Right ventricle myocardium inferior (tissue), 1 donor: Measurements from ENCODE around the gene LRRN4. TPM values are rescaled to one million over a fixed set of nuclear protein-coding genes. Genes with fewer than 3 reads are reported as not detected.
"Not testable (repeated sequence)": the region's sequence is repeated elsewhere in the genome, so short reads cannot be mapped to it uniquely, and the experiment has no call there.

ENCODE experiments used
- ATAC-seq: fragments of 200-7000 bp; cut with Tn5 transposase; one replicate; pipeline ENCODE4 v1.9.1; 2020; ENCODE audit warnings: mild to moderate bottlenecking, moderate library complexity
- DNase-seq: peaks from one replicate; pipeline ENCODE4 v3.0.0; 2021; ENCODE audit errors: missing footprints
- intact Hi-C: fragments of 100-400 bp; cut with DNase I; formaldehyde crosslinking; loops from one replicate; pipeline ENCODE4 v1.11.0; 2022
- total RNA-seq: library from RNA; stranded (reverse); fragmentation: NEBNext Ultra II Directional; extraction: Animal tissue kit (Norgen Biotek cat#: 25700); gene quantifications from one replicate; pipeline ENCODE4 v1.2.1, GENCODE V29; 2021
- donor health status: DM: no; HTN: yes; CAD: no; lungs with severe emphysema.

LRRN4 gene
- total RNA-seq, 1 donor from 2014 or later, result 0.46 TPM

DNA sequence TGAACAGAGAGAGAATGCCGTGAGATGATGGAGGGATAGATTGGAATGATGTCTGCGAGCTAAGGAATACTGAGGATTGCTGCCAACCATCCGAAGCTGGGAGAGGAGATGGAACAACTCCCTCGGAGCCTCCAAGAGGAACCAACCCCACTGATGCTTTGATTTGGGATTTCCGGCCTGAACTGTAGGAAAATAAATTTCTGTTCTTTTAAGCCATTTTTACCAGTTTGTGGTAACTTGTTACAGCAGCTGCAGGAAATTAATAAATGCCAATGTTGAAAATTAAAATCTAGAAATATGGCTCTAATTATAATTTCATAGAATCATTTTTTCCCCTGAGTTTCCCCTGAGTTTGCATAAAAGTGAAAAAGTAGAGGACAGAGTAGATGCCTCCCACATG is 14.1 kb downstream of the LRRN4 start:
- intact Hi-C loops, result loop anchor here (2.0 kb wide), 1 partner anchor 35 kb away; no protein-coding TSS in a partner anchor
- ATAC-seq (no peak), DNase-seq (no peak)

DNA sequence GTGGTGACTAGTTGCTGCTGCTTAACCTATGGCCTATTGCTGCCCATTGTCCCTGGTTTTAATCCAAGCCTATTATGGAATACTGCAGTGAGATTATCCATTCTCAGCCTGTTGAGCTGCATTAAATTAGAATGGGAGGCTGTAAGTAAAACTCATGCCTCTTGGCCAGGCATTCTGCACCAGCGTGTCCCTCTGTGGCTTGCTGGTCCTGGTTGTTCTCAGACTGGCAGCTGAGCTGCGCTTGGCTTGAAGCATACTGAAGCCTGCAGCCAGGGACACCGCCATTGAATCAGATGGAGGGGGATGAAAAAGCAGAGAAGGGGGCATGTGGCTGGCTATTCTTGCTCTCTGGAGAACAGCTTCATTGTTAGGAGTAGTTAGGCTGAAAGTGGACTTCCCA is 15.6 kb downstream of the LRRN4 start:
- peak; percentile 68 for ATAC-seq
- intact Hi-C loops, result loop anchor here (2.0 kb wide), 1 partner anchor 37 kb away; no protein-coding TSS in a partner anchor
- DNase-seq, result peak; percentile 70

DNA sequence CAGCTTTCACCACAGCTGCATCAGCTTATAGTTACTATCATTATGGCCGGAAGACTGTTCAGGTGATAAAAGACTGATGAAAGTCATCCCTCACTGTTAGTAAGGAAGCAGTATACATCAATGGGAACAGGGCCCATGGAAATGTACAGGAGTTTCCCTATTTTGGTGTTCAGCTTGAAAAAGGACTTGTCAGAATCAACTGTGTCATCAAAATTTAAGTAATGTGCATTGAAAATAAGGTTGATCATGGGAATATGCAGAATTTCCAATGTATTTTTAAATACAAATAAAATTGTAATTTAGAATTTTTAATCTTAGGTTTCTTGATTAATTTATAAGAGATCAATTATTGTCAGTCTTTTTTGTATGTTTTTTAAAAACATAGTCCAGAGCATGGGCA is 16.8 kb downstream of the LRRN4 start:
- DNase-seq (no peak), ATAC-seq (no peak)
- intact Hi-C loops, result no loop called here

DNA sequence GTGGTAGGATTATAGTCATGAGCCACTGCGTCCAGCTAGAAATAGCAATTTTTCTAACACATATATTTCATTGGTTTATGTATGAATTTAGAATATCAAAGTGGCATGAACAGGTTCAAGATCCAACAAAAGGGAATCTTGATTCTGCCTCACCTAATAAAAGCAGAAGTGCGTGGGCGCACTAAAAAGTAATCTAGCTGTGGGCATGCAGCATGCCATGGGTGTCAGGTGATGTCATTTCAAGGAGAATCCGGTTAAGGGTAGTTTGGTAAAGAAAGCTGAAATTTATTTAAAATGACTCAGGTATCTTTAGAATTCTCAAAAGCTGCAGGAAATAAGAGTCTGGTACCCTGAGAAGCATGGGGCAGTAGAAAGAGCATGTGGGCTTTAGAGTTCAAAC is 17.6 kb downstream of the LRRN4 start:
- ATAC-seq (no peak), DNase-seq (no peak)
- intact Hi-C loops, result no loop called here

DNA sequence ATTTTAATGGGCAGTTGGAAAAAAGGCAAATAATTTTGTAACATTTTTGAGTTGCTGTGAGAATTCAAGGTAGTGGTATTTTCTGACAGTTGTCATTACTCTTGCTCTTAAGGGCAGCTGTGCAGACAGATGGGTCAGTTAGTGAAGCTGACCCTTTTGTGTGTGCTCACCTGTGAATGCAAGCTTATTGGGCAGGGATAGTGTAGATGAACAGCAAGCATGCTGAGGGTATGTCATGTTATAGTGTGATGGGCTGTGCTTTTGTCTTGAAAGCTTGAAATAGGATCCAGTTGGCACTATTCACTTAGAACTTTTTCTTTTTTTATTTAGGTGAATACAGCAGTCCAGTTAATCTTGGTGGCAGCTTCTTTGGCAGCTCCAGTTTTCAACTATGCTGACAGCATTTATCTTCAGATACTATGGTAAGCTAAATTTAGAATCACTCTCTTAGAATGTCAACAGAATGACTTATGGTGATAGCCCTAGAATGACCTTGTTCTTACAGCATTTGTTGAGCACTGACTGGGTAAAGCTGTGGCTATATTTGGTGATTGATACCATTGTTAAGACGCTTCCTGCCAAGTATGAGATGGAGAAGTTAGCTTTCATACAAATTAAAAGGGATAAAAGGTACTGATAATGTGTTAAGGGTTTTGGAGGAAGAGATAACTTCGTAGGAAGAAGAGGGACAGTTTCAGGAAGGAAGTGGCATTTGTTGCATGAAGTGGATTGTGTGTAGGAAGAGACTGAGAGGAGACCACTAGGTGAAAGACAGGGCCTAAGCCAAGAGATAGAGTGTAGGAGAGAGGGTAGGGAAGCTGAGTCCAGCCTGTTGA is 19.5 kb downstream of the LRRN4 start:
- intact Hi-C loops, result no loop called here
- DNase-seq (no peak), ATAC-seq (peak; percentile 86)

DNA sequence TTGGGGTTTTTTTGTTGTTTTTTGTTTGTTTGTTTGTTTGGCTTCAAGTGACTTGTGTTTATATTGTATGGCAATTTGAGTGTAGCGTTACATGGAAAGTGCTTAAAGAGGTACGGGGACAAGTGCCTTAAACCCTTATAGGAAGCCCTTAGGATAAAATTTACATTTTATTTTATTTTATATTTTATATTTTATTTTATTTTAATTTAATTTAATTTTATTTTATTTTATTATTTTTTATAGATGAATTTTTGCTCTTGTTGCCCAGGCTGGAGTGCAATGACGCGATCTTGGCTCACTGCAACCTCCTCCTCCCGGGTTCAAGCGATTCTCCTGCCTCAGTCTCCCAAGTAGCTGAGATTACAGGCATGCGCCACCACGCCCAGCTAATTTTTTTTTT is 21.0 kb downstream of the LRRN4 start:
- DNase-seq, intact Hi-C loops, ATAC-seq: not testable (repeated sequence)

DNA sequence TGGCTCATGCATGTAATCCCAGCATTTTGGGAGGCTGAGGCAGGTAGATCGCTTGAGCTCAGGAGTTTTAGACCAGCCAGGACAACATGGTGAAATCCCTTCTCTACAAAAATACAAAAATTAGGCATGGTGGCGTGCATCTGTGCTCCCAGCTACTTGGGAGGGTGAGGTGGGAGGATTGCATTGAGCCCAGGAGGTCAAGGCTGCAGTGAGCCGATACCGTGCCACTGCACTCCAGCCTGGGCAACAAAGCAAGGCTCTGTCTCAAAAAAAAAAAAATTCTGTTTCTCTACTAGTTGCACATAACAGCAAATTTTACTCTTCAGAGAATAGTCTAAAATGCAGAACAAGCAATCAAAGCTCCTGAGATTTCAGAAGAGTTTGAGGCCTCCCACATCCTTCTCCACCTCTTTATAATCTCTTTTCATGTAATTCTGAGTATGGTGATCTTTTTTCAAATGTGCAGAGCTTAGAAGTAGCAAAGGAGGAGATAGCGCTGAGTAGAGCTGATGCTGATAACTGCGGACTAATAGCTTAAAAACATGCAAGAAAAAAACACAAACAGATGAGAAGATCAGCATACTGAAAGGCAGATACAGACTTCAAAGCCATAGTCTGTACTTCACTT is 23.3 kb downstream of the LRRN4 start:
- intact Hi-C loops, result no loop called here
- ATAC-seq (no peak), DNase-seq (no peak)

DNA sequence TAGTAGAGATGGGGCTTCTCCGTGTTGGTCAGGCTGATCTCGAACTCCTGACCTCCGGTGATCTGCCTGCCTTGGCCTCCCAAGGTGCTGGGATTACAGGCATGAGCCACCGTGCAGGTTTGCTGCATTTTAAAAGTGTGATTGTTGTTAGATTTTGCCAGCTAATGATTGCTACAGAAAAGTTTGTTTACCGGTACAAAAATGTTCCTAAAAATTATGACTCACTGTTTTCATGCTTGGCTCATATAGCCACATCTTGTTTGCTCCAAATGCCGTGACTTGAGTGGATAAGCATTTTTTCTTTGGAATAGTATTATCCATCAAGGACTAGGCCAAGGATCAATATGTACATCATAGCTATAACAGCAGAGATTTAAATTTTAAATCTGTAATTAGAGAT is 24.3 kb downstream of the LRRN4 start:
- ATAC-seq (no peak), DNase-seq (no peak)
- intact Hi-C loops, result no loop called here

DNA sequence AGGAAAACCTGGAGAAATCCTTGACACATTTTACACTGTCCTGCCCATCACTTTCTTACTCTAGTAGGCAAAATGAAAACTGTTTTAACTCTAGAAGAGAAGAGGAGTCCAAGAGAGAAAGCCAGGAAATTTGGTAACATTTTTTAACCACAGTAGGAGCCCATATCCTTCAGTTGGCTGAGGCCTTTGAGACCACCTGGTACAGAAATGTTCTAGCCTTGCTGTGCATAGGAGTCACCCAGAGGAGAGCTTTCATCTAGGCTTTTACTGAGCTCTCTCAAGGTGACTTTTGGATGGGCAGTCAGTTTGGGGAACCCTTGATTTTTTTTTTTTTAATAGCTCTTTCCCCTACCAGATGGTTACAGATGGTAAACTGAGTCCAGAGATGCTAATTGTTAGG is 25.0 kb downstream of the LRRN4 start:
- ATAC-seq (no peak), DNase-seq (no peak)
- intact Hi-C loops, result no loop called here

DNA sequence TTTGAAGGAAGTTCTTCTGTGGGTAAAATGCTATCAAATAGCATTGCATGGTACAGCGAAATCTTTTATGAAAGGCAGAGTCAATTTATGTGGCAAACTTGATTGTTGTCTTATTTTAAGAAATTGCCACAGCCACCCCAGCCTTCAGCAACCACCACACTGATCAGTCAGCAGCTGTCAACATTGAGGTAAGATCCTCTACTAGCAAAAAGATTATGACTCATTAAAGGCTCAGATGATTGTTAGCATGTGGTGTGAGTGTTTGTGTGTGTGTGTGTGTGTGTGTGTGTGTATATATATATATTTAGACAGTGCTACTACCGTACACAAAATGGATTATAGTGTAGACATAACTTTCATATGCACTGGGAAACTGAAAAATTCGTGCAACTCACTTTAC is 27.8 kb downstream of the LRRN4 start:
- ATAC-seq (no peak), DNase-seq (no peak)
- intact Hi-C loops, result no loop called here

DNA sequence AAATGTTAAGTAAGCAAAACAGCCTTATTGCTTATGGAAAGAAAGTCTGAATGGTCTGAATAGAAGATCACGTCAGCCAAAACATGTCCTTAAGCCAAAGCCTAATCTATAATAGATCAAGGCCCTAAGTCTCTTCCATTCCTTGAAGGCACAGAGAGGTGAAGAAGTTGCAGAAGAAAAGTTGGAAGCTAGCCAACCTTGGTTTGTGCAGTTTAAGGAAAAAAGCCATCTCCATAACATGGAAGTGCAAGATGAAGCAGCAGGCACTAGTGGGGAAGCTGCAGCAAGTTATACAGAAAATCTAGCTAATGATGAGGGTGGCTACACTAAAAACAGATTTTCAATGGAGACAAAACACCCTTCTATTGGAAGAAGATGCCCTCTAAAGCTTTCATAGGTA is 29.1 kb downstream of the LRRN4 start:
- intact Hi-C loops, result no loop called here
- ATAC-seq, result no peak
- DNase-seq, result no peak

DNA sequence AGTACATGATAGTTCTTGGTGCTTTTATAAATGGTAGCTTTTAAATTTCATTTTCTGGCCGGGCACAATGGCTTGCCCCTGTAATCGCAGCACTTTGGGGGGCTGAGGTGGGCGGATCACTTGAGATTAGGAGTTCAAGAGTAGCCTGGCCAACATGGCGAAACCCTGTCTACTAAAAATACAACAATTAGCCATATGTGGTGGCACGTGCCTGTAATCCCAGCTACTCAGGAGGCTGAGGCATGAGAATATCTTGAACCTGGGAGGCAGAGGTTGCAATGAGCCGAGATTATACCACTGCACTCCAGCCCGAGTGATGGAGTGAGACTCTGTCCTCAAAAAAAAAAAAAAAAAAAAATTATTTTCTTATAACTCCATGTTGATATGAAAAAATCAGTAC is 36.0 kb downstream of the LRRN4 start:
- no peak for DNase-seq
- no peak for ATAC-seq
- intact Hi-C loops, result no loop called here

DNA sequence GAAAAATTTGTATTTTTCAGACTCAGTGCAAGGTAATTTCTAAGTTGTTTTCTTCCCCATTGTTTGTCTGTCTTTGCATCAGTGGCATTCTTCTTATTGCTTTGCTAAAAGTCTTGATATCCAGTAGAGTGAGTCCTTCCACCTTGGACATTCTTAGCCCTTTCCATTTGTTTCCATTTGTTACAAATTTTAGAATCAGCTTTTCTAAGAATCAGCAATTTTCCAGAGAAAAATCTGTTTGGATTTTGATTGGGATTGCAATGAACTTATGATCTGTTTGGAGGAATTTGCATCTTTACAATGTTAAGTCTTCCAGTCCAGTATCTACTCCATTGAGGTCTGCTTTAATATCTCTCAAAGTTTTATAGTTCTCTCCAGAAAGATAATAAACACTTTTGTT is 36.4 kb downstream of the LRRN4 start:
- intact Hi-C loops, result no loop called here
- no peak for DNase-seq
- ATAC-seq, result no peak

DNA sequence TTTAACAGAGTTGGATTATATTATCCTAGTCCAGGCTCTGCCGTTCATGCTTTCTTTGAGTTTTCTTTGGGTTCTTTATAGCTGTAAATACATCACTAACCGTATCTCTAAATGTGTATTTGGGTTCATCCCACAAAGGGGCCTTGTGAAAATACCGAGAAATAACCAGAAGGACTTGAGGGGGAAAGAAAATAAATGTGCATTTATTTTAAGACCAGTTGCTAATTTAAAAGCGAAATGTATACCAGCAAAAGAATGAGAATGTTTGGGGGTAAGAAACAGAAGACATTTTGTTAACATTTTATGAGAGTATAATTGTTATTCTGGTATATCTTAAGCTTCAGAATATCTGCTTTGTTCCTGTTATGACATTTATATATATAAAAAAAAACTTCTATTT is 38.9 kb downstream of the LRRN4 start:
- no peak for ATAC-seq
- intact Hi-C loops, result no loop called here
- no peak for DNase-seq

DNA sequence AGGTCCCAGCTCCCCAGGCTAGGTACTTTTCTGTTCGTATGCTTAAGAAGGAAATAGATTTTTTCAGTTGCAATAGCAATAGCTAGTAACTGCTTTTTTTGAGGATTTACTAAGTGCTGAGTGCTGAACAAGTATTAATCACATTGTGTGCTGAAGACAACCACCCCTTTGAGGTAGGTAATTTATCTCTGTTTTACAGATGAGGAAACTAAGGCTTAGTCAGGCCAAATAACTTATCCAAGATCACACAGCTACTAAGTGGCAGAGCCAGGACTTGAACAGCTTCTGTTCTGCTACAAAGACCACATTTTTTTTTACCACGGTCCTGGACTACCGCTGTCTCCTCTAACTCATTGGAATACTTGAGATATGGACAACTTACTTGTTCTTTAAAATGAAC is 39.8 kb downstream of the LRRN4 start:
- intact Hi-C loops, result no loop called here
- DNase-seq (no peak), ATAC-seq (no peak)

DNA sequence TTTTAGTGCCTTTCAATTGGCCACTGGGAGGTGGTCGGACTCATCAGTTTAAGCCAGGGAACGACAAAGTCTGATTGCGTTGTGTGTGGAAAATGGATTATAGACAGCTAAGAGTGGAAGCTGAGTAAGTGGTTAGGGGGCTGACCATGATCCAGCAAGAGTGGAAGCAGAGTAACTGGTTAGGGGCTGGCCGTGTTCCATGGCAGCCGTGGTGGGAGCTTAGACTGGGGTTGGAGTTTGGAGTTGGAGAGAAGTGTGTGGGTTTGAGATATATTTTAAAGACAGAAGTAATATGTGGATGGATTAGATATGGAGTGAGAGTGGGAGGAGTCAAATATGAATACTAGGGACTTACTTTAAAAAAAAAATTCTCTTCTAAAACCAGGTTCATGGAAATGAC is 41.7 kb downstream of the LRRN4 start:
- ATAC-seq, result no peak
- intact Hi-C loops, result no loop called here
- no peak for DNase-seq

DNA sequence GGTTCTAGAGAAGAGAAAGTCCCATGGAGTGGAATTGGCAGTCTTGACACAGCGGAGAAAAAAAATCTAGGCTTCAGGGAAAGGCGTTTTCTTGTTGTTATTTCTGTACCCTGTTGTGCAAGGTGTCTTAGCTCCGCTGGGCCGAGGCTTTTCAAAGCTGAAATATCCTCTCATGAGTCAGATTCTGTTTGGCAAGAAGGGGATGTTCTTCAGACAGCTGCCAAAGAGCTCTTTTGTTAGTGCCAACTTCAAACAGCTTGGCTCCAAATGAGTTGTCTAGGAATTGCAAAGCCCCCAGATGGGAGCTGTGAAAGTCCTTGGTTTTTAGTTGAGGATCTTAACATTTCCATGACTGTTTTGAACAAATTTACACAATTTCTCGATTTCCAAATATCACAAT is 45.6 kb downstream of the LRRN4 start:
- DNase-seq, result no peak
- intact Hi-C loops, result no loop called here
- ATAC-seq, result peak; percentile 25

DNA sequence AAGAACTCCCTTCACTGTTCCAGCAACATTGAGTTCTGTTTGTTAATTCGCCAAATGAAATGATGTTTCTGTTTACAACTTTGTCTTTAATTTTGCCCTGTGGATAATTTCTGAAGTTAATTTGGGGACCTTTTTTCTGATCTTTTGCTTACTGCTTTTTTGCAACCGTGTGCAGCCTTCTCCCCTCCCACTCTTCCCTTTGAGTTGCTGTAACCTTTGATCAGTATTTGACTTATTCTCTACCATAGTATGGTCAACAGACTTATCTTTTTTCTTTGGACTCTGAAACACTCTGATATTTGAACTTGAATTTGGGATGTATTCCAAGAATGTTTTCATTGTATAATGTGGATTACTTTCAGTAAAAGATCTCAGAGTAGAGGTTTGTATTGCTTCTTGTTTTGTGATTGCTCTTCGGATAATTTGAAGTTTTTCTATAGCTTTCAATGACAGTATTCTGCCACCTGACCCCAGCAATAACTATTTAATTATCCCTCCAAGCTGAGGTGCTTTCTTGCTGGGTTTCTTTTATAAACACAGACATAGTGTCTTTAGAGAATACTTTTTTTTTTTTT is 46.2 kb downstream of the LRRN4 start:
- intact Hi-C loops, result no loop called here
- ATAC-seq (no peak), DNase-seq (no peak)

DNA sequence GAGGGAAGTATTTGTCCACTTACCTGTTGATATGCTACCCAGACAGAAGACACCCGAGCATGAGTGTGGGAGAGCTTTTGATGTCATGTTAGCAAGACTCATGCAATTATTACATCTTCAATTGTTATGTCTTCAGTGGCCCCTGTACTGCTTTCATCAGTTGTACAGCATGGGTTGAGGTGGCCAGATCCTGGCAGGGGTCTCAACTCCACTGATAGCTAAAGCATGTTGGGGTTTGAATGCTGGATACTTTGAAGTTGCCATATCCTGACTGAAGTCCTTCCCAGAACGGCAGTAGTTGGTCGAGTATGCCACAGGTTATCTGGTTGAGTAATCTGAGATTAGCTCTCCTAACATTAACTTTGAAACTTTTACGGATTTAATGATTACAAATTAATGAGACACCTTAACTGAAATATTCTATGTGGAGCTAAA is 46.7 kb downstream of the LRRN4 start:
- intact Hi-C loops, result no loop called here
- no peak for ATAC-seq
- DNase-seq, result no peak

DNA sequence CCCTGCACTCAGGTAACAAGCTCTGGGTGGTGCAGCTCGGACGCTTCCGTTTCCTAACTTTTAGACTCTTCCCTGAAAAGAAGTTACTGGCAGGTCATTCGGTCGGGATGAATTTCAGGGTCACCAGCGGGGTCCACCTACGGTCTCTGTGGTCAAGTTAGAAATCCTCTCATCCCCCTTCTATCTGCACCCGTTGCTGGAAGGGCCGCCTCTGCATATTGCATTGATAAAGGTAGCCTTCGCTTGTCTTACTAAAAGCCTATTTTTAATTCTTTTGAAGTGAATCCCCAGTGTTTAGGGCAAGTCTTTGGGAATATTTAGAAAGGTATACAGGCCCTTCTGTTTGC is 47.3 kb downstream of the LRRN4 start:
- intact Hi-C loops, result no loop called here
- peak; percentile 62 for DNase-seq
- no peak for ATAC-seq
